HG03064 (cell line): ENCODE data around the gene MRPL44.

Experiments
- ATAC-seq: cut with Tn5 transposase; IDR thresholded peaks from one replicate; pipeline ENCODE4 v1.9.1; 2021; ENCODE audit warnings: low read depth; ENCODE audit not compliant: unreplicated experiment

The MRPL44 gene

DNA sequence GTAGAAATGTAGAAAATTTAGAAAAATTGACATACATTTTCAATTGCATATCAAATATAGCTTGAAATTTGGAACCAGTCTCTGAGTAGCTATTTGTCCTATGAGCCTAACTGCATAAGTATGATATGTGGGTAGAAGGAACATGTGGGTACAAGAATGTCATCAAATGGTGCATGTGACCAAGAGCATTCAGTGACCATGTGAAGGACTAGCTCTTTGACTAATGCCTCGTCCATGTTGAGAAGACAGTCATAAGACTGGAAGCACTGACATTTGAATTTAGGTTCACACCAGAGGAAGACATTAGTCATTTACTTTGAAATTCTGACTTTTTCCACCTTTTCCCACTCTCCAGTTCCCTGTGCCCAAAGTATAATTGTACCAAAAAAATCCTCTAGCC lies 12.6 kb downstream of the MRPL44 start:
- ATAC-seq, result no peak

GRCh38 chr2:223970343-223971128 lies 13.3 kb downstream of the MRPL44 start:
- ATAC-seq, result peak; percentile 71

DNA sequence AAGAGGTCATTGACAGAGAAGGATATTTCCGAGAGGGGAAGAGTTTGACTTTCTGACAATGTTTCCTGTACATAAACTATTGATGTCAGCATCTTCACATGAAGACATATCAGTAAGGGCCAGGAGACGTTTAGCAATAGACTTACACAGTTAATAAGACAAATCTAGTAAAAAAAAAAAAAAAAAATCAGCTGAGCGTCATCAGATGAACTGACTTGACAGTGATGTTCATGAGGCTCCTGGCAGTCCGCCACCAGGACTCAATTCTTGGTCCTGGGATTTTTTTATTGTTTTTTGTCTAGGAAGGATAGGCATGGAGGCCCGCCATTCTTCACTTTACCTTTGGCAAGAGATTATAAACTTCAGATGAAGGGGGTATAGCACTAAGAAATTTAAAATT lies 14.5 kb downstream of the MRPL44 start:
- ATAC-seq, result no peak

DNA sequence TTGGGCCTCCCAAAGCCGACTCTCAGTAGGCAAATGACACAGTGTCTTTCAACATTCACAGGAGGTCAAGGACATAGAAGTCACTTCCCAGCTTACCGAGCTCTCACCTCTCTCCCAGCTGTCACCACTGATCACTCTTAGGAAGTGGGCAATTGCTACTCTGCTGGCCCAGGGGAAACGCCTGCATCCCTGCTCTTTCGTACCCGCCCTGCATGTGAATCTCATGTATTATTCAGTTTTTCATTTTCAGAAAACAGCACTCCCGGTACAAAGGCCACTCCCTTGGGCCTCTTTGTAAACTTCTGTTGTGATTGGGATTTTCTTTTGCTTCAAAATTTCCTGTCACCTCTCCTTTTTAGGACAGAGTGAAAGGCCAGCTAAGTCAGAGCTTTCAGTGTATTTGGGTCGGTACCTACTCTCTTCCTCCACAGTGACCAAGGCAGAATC lies 15.4 kb downstream of the MRPL44 start:
- ATAC-seq, result no peak

DNA sequence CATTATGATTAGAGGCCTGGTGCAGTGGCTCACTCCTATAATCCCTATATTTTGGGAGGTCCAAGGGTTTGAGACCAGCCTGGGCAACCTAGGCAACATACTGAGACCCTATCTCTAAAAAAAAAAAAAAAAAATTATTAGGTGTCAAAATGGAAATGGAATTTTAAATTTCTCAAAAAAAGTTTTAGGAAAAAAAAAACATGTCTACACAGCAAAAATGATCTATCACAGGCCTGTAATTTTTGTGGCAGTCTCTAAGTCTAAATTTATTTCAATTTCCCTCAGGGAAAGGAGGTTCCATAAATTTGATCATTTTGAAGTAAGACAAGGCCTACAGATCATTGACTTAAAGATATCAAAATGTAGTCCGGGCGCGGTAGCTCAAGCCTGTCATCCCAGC lies 16.3 kb downstream of the MRPL44 start:
- no peak for ATAC-seq

DNA sequence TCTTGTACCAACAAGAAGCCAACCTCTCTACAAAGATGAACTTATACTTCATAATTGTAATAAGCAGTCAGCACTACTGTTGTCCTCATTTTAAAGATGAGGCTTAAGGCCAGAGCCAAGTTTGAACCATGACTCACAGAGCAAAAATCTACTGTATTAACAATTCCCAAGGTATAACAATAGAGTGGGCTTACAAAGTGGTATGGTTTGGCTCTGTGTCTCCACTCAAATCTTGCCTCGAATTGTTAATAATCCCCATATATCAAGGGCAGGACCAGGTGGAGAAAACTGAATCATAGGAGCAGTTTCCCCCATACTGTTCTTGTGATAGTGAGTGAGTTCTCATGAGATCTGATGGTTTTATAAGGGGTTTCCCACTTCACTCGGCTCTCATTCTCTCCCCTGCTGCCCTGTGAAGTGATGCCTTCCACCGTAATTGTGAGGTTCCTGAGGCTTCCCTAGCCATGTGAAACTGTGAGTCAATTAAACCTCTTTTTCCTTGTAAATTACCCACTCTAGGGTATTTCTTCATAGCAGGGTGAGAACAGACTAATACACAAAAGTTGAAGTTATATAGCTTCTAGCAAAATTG lies 19.5 kb downstream of the MRPL44 start:
- ATAC-seq, result no peak

- no peak for ATAC-seq
Observed at GRCh38 chr2:223978451-223978850, 21.2 kb downstream of the MRPL44 start.

GRCh38 chr2:223979730-223980396 lies 22.6 kb downstream of the MRPL44 start:
- no peak for ATAC-seq

GRCh38 chr2:223980397-223980735 lies 23.1 kb downstream of the MRPL44 start:
- ATAC-seq, result no peak

DNA sequence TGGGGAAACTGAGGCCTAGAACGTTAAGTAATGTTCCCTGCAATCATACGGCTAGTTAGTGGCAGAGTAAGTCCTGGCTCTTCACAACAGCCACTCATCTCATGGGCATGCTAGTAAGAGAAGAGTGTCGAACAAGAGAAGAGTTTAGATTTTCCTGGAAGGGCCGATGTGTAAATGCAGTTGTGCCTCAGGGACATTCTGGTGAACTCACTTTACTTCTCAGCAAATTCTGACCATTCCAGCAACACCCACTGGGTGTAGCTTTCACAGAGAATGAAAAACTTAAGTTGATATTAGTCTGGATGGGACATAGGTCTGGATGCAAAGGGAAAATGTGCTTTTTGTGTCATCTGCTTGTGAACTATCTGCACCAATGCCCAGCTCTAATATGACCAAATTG lies 23.5 kb downstream of the MRPL44 start:
- ATAC-seq, result no peak

DNA sequence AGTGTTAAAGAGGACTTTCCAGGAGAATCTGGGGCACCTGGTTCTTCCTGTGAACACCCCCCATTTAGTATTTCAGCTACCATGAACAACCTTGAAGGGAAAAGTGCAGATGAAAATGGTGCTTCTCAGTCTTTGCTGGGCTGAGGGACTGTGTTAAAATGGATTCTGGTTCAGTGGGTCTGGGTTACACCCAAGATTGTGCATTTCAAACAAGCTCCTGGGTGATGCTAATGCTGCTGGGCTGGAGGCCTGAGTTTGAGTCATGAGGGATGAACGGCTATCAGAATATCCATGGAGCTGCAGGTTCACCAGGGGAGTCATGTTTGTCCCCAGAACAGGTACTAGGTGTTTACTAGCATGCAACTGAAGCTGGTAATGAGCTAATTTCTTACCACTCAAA lies 24.0 kb downstream of the MRPL44 start:
- ATAC-seq, result no peak

DNA sequence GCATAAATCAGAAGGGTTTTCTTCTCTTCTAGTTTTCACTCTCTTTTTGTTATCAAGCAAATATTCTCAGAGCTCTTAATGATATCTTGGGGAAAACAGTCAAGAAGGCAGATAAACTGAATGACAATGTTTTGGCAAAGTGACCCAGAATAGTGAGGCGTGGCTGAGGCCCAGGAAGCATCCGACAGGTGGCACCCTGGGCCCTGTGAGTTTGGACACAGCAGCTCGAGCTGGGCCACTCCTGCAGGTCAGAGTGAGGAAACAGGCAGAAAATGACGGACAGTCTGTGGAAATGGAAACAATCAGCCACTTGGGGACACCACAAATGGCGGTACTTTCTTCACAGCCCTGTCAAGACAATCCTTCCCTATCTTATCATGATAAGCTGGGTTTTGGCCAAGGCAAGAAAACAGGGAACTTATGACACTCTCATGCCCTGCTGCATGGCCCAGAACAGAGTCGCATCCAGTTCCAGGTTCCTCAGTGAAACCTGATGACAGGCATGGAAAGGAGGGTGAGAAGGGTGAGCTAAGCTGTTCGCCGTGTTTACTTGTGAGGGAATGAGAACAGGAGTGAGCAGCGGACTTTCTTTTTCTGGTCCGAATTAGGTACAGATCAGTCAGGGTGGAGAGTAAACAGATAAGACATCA lies 32.1 kb downstream of the MRPL44 start:
- ATAC-seq, result no peak

- ATAC-seq, result no peak
Observed at GRCh38 chr2:223989856-223990232, 32.6 kb downstream of the MRPL44 start.

- ATAC-seq, result no peak
Observed at GRCh38 chr2:223991611-223992010, 34.3 kb downstream of the MRPL44 start.

- ATAC-seq, result no peak
Observed at GRCh38 chr2:223993634-223994232, 36.5 kb downstream of the MRPL44 start.

DNA sequence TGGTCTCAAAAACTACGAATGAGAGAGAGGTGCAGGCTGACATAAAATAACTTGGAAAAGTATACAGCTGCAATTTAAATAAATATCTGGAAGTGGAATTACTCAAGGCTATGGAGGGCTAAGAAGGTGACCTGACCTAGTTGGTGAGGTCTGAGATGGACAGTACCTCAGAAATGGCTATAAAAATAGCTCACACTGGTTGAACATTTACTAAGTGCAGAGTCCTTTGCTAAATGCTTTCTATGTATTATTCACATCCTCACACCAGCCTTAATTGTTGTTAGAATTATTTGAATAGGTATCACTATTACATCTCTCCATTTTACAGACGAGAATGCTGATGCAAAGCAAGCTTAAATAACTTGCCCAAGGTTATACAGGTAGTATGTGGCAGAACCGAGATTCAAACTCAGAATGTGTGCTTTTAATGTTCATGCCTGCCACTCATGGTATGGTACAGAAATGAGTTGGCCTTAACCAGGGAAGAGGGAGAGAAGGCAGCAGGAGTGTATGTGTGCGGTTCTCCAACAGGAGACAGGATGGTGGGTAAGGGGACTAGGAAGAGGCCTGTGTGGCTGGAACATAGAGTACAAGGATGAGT lies 37.4 kb downstream of the MRPL44 start:
- no peak for ATAC-seq

DNA sequence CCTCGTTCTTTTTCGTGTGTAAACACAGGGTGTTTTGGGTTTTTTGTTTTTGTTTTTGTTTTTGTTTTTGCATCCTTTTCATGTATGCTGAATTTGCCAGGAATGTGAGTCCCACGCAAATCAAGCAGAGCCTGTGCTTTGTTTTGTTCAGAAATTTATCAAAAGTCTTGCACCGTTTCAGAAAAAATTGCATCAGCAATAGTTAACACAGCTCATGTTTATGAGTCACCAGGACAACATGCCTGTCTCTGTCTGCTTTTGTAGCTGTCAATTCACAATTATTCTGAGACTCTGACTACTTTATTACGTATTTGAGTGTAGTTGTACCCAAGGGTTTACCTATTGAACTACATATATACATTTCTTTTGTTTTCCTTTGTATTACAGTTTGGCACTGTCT lies 38.3 kb downstream of the MRPL44 start:
- no peak for ATAC-seq

GRCh38 chr2:223996391-223996790 lies 39.1 kb downstream of the MRPL44 start:
- no peak for ATAC-seq

DNA sequence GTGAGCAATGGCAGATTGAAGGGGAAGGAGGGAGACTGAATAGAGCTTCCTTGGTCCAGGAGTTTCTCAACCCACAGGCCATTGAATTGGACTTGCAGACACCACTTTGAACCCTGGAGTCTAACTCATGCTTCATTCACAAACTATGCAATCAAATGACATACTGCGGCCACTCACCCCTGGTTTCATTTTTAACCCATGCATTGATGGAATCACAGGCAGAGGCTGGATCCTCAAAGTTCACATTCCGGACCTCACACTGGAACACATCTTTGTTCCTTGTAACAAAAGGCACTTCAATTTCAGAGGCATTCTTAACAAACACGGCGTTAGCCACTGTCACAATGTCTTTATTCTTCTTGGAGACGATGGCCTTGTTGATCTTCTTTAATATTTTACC lies 40.7 kb downstream of the MRPL44 start:
- no peak for ATAC-seq

DNA sequence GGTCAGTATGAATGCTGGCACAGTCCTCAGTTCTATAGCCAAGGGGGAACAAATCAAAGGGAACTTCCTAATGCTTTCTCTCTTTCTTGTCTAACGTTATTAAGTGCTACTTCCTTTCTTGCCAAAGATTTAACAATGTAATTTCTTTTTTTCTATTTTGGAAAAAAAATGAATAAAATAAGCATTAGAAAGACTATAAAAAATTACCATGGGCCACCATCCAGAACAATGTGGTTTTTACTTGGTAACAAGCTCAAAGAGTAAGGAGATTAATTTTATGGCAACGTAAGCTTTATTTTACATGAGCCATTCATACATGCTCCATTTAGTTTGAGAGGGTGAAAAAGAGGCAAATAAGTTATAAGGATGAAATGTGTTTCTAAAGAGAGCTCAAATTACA lies 41.7 kb downstream of the MRPL44 start:
- ATAC-seq, result no peak

- ATAC-seq, result no peak
Observed at GRCh38 chr2:223999862-224000261, 42.6 kb downstream of the MRPL44 start.
